ENCODE measurements around the gene CKAP4.

Gene CKAP4

GRCh38 chr12:106190581-106190980, 57.2 kb downstream of the CKAP4 start:
- H3K36me3 ChIP-seq (ENCODE audit: control insufficient read depth in 5 of 5, insufficient read depth in 5 of 5, low read length in 5 of 5), result no peaks in the 10 kb centered on the region
- H3K4me3 ChIP-seq (ENCODE audit: low read depth in 1 of 5, low read length in 5 of 5), result no peak overlapping the region
- no peak overlapping the region for H3K9ac ChIP-seq (ENCODE audit: low read length in 5 of 5)
- no peak overlapping the region for H3K27ac ChIP-seq (ENCODE audit: low read depth, low read length)
- peaks cover 0 to 3% (median 0%) of the 10 kb centered on the region in 5 donors for H3K27me3 ChIP-seq (ENCODE audit: control insufficient read depth in 5 of 5, insufficient read depth in 4 of 5, low read length in 5 of 5)
- no peaks in the 10 kb centered on the region for H3K9me3 ChIP-seq (ENCODE audit: control insufficient read depth in 5 of 5, low read length in 5 of 5)
- H3K4me1 ChIP-seq (ENCODE audit: control insufficient read depth in 5 of 5, insufficient read depth in 5 of 5, low read length in 5 of 5), result peaks cover 0 to 40% (median 34%) of the 10 kb centered on the region in 5 donors

- H3K9me3 ChIP-seq (ENCODE audit: control insufficient read depth in 5 of 5, low read length in 5 of 5), result no peaks in the 10 kb centered on the region
- H3K36me3 ChIP-seq (ENCODE audit: control insufficient read depth in 5 of 5, insufficient read depth in 5 of 5, low read length in 5 of 5), result no peaks in the 10 kb centered on the region
- no peak overlapping the region for H3K4me3 ChIP-seq (ENCODE audit: low read depth in 1 of 5, low read length in 5 of 5)
- H3K4me1 ChIP-seq (ENCODE audit: control insufficient read depth in 5 of 5, insufficient read depth in 5 of 5, low read length in 5 of 5), result peaks cover 0 to 29% (median 23%) of the 10 kb centered on the region in 5 donors
- H3K9ac ChIP-seq (ENCODE audit: low read length in 5 of 5), result no peak overlapping the region
- H3K27me3 ChIP-seq (ENCODE audit: control insufficient read depth in 5 of 5, insufficient read depth in 4 of 5, low read length in 5 of 5), result peaks cover 0 to 3% (median 0%) of the 10 kb centered on the region in 5 donors
- H3K27ac ChIP-seq (ENCODE audit: low read depth, low read length), result no peak overlapping the region
Observed at GRCh38 chr12:106189341-106189740, 58.5 kb downstream of the CKAP4 start.

GRCh38 chr12:106188256-106188655, 59.6 kb downstream of the CKAP4 start:
- Histone ChIP-seq H3K9me3 (ENCODE audit: control insufficient read depth in 5 of 5, low read length in 5 of 5) (no peaks in the 10 kb centered on the region), H3K9ac (ENCODE audit: low read length in 5 of 5) (no peak overlapping the region), H3K4me1 (ENCODE audit: control insufficient read depth in 5 of 5, insufficient read depth in 5 of 5, low read length in 5 of 5) (peaks cover 0 to 23% (median 16%) of the 10 kb centered on the region in 5 donors)

More at GRCh38 chr12:106188256-106188655, 59.6 kb downstream of the CKAP4 start:
- Histone ChIP-seq H3K27ac (ENCODE audit: low read depth, low read length) (no peak overlapping the region), H3K4me3 (ENCODE audit: low read depth in 1 of 5, low read length in 5 of 5) (no peak overlapping the region), H3K27me3 (ENCODE audit: control insufficient read depth in 5 of 5, insufficient read depth in 4 of 5, low read length in 5 of 5) (peaks cover 0 to 3% (median 0%) of the 10 kb centered on the region in 5 donors), H3K36me3 (ENCODE audit: control insufficient read depth in 5 of 5, insufficient read depth in 5 of 5, low read length in 5 of 5) (no peaks in the 10 kb centered on the region)
